ENCODE measurements around the gene YAE1. TPM values are rescaled to one million over a fixed set of nuclear protein-coding genes. Genes with fewer than 3 reads are reported as not detected.
A peak's percentile ranks its signal among the peaks of the same experiment; 100 is the strongest.

The YAE1 gene
- total RNA-seq, 1 donor from 2014 or later: 24.8 TPM

GRCh38 chr7:39557222-39557621 lies 9.0 kb upstream of the YAE1 start:
- DNase-seq (ENCODE audit: low spot score): no peak

- DNase-seq (ENCODE audit: low spot score): no peak
Measured at GRCh38 chr7:39557911-39558310, 8.3 kb upstream of the YAE1 start.

GRCh38 chr7:39560408-39560807 lies 5.8 kb upstream of the YAE1 start:
- no peak for DNase-seq (ENCODE audit: low spot score)

GRCh38 chr7:39560997-39561396 lies 5.2 kb upstream of the YAE1 start:
- DNase-seq (ENCODE audit: low spot score): no peak

GRCh38 chr7:39565538-39565937 lies 666 bp upstream of the YAE1 start:
- DNase-seq (ENCODE audit: low spot score): no peak

- DNase-seq (ENCODE audit: low spot score): no peak
Measured at GRCh38 chr7:39567294-39567693, 1.1 kb downstream of the YAE1 start.

- no peak for DNase-seq (ENCODE audit: low spot score)
Measured at GRCh38 chr7:39574673-39575349, 8.6 kb downstream of the YAE1 start.

- DNase-seq (ENCODE audit: low spot score): no peak
Measured at GRCh38 chr7:39577229-39577874, 11.1 kb downstream of the YAE1 start.

GRCh38 chr7:39580149-39580874 lies 14.1 kb downstream of the YAE1 start:
- peak; percentile 82 for DNase-seq (ENCODE audit: low spot score)

GRCh38 chr7:39582536-39582935 lies 16.3 kb downstream of the YAE1 start:
- DNase-seq (ENCODE audit: low spot score): no peak

- DNase-seq (ENCODE audit: low spot score): no peak
Measured at GRCh38 chr7:39583539-39583938, 17.3 kb downstream of the YAE1 start.

- DNase-seq (ENCODE audit: low spot score): no peak
Measured at GRCh38 chr7:39587393-39587792, 21.2 kb downstream of the YAE1 start.

- no peak for DNase-seq (ENCODE audit: low spot score)
Measured at GRCh38 chr7:39588416-39588815, 22.2 kb downstream of the YAE1 start.

GRCh38 chr7:39589323-39590111 lies 23.3 kb downstream of the YAE1 start:
- DNase-seq (ENCODE audit: low spot score): no peak

GRCh38 chr7:39592586-39592985 lies 26.4 kb downstream of the YAE1 start:
- no peak for DNase-seq (ENCODE audit: low spot score)

GRCh38 chr7:39594988-39595620 lies 28.9 kb downstream of the YAE1 start:
- DNase-seq (ENCODE audit: low spot score): no peak

GRCh38 chr7:39602351-39602750 lies 36.1 kb downstream of the YAE1 start:
- no peak for DNase-seq (ENCODE audit: low spot score)

GRCh38 chr7:39603924-39604323 lies 37.7 kb downstream of the YAE1 start:
- no peak for DNase-seq (ENCODE audit: low spot score)

- no peak for DNase-seq (ENCODE audit: low spot score)
Measured at GRCh38 chr7:39605087-39605486, 38.9 kb downstream of the YAE1 start.

- DNase-seq (ENCODE audit: low spot score): no peak
Measured at GRCh38 chr7:39606352-39606751, 40.1 kb downstream of the YAE1 start.

GRCh38 chr7:39606941-39607340 lies 40.7 kb downstream of the YAE1 start:
- no peak for DNase-seq (ENCODE audit: low spot score)

- no peak for DNase-seq (ENCODE audit: low spot score)
Measured at GRCh38 chr7:39607865-39608264, 41.7 kb downstream of the YAE1 start.

Data from ureter (tissue), 1 donor.